H1 (cell line): ENCODE results near the gene SLC35G2. TPM values are rescaled to one million over a fixed set of nuclear protein-coding genes. Genes with fewer than 3 reads are reported as not detected.

Experiments
- BRCA1 ChIP-seq: IDR thresholded peaks from 2 replicates; pipeline ENCODE4 v1.6.1; 2012; ENCODE audit warnings: low read depth, low read length, improper control_type of control experiment
- CHD7 ChIP-seq: fragments of 300-600 bp; sonication (generic); IDR thresholded peaks from 2 replicates; pipeline ENCODE4 v1.7.1; 2012; ENCODE audit warnings: low read length, moderate library complexity, mild to moderate bottlenecking, inconsistent platforms; ENCODE audit not compliant: insufficient replicate concordance
- polyA plus RNA-seq, 7 experiments: library from polyadenylated mRNA; depleted of rRNA in 3 of 7; stranded (reverse) in 5 of 7; unstranded in 2 of 7; fragments of >200 nt in 5 of 7; fragments of 200-250 nt in 2 of 7; gene quantifications; 1 replicate in 5 of 7; 2 replicates in 1 of 7; 4 replicates in 1 of 7; pipeline versions ENCODE4 v1.2.1 to v1.2.3, GENCODE V29; 2011 to 2013; ENCODE audit warnings: missing spikeins in 2 of 7, mixed read lengths in 2 of 7
- total RNA-seq: library from RNA; stranded (reverse); fragmentation: NEBNext Ultra II Directional; extraction: Animal tissue kit (Norgen Biotek cat#: 25700); gene quantifications from 2 replicates; pipeline ENCODE4 v1.2.1, GENCODE V29; 2021

Gene SLC35G2
- total and polyA plus RNA-seq, 2 of the 8 experiments (the other 6 are each of a cell fraction or from before 2014, with no cell fraction given) = 5.2 to 6.4 TPM

DNA sequence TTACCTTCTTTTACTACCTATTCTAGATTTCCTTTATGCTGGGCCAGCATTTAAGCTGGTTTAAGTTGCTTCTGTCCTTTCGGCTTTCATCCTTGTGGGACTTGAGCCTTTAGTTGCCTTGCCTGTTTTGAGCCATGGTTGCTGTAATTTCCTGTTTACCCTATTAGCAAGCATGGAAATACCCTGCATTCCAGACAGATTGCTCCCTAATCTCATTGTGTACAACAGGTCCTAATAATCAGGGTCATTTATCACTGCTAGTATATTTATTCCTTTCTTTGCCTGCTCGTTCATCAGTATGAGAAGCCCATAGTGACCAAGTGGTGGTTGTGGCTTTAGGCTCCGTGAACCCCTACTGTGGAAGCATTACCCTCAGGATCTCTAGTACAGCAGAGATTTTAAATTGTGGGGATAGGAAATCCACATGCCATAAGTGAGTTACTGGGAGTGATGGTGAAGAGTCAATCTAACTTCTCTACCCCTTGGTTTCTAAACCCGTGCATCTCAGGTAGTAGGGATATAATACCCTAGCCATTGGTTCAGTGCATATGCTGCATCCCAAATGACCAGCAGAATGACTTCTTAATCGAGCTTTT lies 75.0 kb downstream of the SLC35G2 start (continued):
- TF ChIP-seq CHD7 = no peak
- TF ChIP-seq BRCA1 = no peak
- TF ChIP-seq, all 59 proteins: peak for 0
